HFF-Myc (cell line): ENCODE results near the gene EPB41L4B.

Experiments used
- DNase-seq: peaks from one replicate; pipeline ENCODE4 v3.0.0-alpha.2; 2011; ENCODE audit warnings: low read depth; ENCODE audit errors: extremely low read depth
- H3K4me3 ChIP-seq: replicated peaks from 2 replicates; pipeline ENCODE4 v1.5.1; 2011; ENCODE audit warnings: low read depth, mild to moderate bottlenecking, control low read depth, low read length
- TF ChIP-seq, protein P1 (sequence below): IDR thresholded peaks from 2 replicates; pipeline ENCODE4 v1.5.1; 2012; ENCODE audit warnings: mild to moderate bottlenecking, low read depth, low read length, control low read depth; ENCODE audit errors: missing control alignments

The EPB41L4B gene

DNA sequence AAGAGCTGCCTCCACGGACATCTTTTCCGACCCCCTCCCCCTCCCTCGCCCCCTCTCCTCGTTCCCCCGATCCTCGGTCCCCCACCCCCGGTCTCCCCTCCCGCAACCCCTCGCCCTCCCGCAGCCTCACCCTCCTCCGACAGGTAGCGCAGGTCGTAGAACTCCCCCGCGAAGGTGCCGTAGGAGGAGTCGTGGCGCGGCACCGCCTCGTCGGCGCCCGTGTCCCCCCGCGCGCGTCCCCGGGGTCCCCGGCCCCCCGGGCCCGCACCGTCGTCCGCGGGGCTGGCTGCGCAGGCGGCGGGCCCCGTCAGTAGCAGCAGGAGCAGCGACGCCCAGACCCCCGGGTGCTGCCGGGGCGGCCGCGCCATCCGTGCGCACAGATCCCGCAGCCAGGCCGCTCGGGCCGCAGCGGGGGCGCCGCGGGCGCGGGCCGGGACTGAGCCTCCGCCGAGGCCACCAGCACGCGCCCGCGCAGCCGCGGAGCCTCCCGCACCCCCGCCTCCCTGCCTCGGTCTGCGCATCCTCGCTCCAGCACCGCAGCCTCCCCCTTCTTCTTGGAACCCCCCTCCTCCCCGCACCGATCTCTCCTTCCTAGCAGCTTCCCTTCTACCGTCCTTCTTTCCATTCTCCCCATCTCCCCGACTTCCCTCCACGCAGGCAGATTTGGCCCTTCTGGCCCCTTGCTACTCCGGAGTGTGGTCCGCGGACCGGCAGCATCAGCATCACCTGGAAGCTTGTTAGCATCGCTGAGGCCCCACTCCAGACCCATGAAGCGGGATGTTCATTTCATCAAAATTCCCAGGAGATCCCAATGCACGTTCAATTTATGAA, 153.9 kb downstream of the EPB41L4B start, which contains the start of gene FRRS1L:
FRRS1L (minus strand) TSS at position 479 of the 831 bp plus-strand sequence; CDS start at position 368, 111 bp downstream.
- no peak for DNase-seq
- H3K4me3 ChIP-seq = no peak within 1 kb of the TSS
- TF ChIP-seq, protein P1, sequence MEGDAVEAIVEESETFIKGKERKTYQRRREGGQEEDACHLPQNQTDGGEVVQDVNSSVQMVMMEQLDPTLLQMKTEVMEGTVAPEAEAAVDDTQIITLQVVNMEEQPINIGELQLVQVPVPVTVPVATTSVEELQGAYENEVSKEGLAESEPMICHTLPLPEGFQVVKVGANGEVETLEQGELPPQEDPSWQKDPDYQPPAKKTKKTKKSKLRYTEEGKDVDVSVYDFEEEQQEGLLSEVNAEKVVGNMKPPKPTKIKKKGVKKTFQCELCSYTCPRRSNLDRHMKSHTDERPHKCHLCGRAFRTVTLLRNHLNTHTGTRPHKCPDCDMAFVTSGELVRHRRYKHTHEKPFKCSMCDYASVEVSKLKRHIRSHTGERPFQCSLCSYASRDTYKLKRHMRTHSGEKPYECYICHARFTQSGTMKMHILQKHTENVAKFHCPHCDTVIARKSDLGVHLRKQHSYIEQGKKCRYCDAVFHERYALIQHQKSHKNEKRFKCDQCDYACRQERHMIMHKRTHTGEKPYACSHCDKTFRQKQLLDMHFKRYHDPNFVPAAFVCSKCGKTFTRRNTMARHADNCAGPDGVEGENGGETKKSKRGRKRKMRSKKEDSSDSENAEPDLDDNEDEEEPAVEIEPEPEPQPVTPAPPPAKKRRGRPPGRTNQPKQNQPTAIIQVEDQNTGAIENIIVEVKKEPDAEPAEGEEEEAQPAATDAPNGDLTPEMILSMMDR = no peak

DNA sequence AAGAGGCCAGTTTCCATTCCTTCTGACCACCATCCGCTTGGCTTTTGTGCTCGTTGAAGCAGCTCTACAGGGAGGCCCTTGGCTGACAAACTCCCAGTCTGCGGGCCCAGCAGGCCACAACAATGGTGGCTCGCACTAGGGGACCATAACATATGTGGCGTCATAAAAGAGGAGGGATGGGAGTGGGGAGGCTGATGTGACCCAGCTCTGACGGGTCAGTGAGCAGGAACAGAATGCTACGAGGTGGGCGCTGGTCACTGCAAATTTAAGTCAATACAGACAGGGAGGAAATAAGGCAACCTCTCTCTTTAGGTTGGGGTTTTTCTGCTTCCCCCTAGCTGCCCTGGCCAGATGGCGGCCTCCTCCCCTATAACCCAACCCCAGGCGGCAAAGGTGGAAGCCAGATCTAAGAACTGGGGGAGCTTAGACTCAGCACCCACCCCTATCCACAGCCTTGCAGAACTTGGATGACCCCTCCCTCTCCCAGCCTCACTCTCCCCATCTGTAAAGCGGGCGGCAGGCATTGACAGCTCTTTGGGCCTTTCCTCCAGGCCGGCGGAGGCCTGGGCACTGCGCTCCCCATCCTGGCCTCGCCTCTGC, 154.6 kb downstream of the EPB41L4B start:
- H3K4me3 ChIP-seq = no peak overlapping the region
- DNase-seq = no peak
- TF ChIP-seq, protein P1 = no peak

DNA sequence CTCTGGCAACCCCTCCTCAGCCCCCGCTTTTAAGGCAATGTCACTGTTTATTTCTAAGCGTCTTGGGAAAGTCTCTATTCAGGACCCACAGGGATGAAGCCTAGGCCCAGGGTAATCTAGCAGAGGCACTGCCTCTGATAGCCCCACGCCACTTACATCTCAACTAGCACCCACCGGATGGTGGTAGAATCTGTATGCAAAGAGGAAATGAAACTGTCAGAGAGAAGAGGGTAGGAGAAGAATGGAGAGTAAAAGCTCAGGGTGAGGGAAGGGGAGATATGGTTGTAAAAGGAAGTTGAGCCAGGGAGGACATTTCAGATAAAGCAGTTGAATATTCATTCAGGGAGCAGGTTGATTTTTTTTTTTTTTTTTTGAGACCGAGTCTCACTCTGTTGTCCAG, 156.8 kb downstream of the EPB41L4B start:
- TF ChIP-seq, protein P1 = no peak

DNA sequence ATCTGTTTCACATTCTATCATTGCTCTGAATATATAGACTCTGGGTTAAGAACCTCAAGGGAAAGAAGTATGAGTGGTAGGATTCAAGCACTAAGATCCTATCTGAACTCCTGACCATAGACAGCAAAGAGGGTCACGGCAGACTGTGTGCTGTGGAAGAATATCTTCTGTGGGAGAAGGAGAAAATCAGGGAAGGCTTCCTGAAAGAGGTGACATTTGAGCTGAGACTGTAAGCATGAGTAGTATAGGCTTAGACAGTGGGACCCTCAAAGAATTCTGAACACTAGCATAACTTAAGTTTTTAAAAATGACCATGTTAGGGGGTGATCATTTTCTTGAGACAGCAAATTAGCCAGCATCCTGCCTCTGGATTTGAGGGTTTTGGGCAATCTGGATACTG, 157.7 kb downstream of the EPB41L4B start:
- DNase-seq = no peak
- TF ChIP-seq, protein P1 = no peak
- no peak overlapping the region for H3K4me3 ChIP-seq

More for the DNA sequence above, 156.8 kb downstream of the EPB41L4B start:
- no peak overlapping the region for H3K4me3 ChIP-seq
- no peak for DNase-seq

DNA sequence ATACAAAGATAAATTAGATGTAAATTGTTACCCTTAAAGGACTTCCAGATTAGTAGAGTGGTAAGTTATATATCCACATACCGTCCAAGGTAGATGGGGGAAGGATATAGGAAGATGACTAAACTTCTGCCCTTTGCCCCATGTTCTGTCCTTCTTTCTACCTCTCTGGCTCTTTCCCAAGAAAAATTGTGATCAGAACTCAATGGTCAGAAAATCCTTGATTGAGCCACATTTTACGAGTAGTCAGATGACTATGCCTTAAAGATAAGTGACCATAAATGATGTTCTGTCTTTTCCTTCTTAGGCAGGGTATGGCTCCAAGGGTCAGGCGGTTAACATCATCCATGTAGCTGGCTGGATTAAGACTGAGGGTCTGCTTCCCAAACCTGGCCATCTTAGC, 158.2 kb downstream of the EPB41L4B start:
- TF ChIP-seq, protein P1 = no peak
- H3K4me3 ChIP-seq = no peak overlapping the region
- no peak for DNase-seq

DNA sequence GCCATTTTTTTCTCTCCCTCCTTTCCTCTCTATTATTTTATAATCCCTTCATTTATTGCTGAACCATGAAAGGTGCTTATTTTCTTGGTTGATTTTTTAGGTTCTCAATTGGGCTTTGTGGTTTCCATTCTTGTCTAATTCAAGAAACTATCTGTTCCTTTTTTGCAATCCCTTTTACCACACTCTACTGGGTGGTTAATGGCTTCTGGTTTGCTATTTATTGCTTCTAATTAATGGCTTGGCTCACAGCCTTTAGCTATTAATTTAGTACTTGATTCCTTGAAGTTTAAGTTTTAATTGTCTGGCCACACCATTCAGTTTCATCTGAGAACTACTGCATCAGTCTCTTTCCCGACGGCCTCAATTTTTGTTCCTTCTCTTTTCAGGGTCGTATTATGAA, 159.4 kb downstream of the EPB41L4B start:
- H3K4me3 ChIP-seq = no peak overlapping the region
- TF ChIP-seq, protein P1 = no peak
- DNase-seq = no peak
